HG03521 (cell line): ENCODE results near the gene CD164L2.

Source experiments
- ATAC-seq: cut with Tn5 transposase; IDR thresholded peaks from one replicate; pipeline ENCODE4 v1.9.1; 2021; ENCODE audit warnings: mild to moderate bottlenecking, moderate library complexity; ENCODE audit not compliant: unreplicated experiment

CD164L2 gene

GRCh38 chr1:27365372-27366112 is 17.6 kb downstream of the CD164L2 start:
- no peak for ATAC-seq

DNA sequence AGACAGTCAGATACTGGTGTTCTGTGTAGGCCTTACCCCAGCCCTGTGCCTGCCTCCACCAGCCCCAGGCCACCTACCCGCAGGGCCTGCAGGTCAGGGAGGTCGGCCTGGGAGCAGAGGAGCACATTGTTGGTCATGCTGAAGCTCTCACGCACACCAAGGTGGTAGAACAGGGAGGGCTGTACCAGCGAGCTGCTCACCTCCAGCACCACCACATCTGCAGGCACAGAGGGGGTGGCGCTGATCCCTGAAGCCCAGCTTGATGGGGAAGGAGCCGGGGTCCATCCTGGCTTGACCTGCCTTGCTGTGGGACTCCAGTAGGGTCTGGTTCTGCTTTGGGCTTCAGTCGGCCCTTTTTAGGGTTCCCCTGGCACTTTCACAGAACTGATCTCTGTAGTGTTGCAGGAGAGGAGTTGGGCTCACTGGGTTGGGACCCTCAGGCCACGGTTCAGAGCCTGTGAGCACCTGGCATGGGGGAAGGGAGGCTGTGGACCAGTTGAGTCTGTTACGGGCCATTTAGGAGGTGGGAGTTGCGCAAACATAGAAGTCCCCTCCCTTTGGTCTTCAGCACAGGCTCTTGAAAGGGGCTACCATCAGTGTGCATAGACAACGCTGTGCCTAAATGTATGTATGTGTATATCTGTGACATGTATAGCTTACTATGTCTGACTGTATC is 18.3 kb downstream of the CD164L2 start:
- no peak for ATAC-seq

DNA sequence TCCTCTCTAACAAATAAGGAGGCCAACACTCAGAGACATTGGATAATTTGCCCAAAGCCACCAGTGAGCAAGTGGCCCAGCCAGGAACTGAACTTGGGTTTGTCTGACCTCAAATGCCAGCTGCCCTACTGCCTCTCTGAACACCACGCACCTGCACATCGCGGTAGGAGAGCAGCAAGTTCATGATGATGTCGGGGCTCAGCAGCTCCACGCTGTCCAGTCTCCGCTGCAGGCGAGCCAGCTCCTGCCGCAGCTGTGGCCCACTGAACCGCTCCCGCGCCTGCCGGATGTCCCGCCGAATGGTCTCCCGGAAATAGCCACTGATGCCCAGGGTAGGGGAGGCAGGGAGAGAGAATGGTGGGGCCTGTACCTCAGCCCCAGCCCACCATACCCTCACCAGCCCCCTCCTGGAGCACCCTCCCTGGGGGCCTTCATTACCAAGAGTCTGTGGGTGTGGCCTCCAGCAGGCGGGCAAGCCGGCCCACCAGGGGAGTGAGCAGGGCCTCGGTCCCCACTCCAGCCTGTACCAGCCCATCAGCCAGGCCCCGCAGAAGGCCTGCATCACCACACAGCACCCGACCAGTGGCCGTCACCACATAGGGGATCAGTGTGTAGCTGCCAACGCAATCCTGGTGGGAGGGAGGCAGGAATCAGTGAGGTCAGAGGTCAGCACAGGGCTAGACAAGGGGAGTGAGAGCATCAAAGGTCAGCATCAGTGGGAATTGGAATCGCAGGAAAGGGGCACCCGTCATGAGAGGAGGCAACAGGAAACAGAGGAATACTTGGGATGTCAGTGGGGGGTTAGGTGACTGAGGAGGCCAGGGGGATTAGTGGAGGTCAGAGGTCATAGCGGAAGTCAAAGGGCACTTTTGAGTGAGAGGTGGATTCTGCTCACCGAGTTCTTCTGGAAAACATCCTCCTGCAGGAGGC is 19.1 kb downstream of the CD164L2 start:
- ATAC-seq, result no peak

- ATAC-seq, result no peak
Measured at GRCh38 chr1:27361553-27361952, 21.6 kb downstream of the CD164L2 start.

GRCh38 chr1:27361044-27361402 is 22.1 kb downstream of the CD164L2 start:
- no peak for ATAC-seq

GRCh38 chr1:27360159-27361043 is 22.7 kb downstream of the CD164L2 start:
- no peak for ATAC-seq

GRCh38 chr1:27359822-27360158 is 23.3 kb downstream of the CD164L2 start:
- ATAC-seq, result no peak

DNA sequence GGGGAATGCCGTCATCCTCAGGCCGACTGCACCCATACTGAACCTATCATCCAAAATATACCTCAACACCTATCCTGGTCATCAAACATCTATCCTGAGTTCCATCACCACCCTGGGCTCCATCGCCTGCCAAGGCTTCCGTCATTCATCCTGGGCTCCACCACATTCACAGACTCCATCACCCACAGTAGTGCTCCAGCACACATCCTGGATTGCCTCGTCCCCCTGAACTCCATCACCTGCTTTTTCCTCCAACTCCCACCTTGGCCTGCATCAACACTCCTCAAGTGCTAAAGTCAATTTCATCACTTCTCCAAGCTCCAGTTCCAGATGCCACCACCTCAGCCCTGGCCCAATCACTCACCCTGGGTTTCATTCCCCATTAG is 24.2 kb downstream of the CD164L2 start:
- ATAC-seq, result no peak

DNA sequence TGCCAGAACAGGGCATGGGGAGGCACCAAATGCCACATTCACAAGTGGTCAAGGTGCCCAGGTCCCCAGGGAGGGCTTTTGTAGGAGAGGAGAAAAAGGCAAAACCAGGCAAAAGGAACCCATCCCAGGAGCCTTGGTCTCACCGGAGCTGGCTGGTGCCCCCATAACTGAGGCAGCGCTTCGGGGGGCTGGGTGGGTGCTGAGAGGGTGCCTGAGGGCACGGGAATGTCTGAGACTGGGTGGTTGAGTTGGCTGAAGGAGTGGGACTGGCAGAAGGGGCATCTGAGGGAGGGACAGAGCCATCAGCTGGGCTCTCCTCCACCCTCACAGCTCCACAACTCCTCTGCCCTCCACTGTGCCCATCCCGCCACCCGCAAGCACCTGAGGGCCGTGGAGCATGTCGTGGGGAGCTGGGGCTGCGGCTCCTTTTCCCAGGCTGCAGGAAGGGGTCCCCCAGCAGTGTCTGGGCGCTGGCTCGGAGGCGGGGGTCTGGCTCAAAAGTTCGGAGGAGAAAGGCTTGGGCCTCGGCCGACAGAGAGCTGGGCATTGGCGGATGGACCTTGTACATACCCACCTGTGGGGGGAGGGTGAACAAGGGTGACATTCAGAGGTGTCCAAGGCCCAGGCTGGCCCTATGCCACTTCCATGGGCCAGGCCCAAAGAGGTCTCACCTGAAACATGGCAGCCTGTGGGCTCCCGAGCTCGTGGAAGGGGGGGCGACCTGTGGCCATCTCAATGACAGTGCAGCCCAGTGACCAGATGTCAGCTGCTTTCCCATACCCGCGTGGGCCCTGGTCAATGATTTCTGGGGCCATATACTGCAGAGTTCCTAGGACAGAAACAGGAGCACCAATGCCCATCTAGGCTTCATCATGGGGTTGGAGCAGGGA is 24.9 kb downstream of the CD164L2 start:
- ATAC-seq, result no peak

DNA sequence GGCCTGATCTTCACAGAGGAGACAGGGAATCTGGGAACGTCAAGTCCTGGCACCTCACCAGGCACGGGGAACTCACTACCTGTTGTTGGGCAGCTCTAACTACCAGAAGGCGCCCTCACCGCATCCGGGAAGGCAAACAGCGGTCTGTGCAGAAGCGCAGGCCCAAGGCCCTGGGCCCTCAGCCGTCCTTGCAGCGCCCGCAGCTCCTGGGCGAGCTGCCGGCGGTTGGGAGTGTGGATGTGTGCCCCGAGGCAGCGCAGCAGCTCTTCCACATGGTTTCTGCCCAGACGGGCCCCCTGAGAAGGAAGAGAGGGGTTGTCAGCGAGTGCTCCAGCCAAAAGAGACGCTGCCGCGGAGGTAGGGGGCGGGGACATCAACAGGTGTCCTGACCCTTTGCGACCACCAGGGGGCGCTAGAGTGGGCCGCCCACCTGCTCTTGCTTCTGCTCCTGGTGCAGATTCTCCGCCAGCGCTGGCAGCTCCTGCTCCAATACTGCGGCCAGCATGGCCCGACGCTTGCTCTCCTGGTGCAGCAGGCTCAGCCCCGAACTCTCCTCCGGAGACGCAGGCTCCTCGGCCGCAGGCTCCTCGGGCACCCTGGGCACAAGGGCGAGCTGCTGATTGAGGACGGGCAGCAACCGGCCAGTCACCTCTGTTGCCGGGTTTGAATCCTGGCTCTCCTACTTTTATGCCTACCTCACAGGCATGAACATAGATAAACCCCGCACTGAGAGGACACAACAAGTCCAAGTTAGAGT is 25.7 kb downstream of the CD164L2 start:
- ATAC-seq, result no peak

DNA sequence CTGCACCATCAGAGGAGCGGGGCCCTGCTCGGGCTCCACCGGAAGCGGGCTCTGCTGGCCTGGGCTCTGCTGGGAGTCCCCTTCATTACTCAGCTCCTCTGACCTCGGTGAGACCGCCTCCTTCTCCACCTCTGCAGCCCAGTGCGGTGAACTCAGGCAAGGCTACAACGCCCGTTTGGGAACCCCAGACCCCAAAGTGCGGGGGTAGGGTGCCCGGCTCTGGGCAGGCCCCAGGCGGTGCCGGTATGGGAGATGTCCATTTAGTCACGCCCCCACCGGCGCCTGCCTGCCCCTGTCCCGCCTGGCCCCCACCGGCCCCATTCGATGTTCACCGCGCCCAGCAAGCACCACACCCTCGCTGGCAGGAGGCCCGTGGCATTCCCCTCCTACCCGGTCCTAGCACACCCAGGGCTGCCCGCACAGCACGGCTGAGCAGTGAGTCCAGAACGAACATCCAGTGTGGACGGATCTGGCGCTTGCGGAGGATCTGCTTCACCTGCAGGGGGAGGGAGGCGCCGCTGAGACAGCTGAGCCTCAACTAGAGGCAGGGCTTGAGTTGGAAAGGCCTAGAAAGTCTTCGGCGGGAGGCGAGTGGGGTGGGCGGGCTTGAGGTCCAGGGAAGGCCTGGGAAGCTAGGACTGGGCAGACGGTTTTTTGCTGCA is 26.4 kb downstream of the CD164L2 start:
- no peak for ATAC-seq

- no peak for ATAC-seq
Measured at GRCh38 chr1:27356277-27356618, 26.9 kb downstream of the CD164L2 start.

- ATAC-seq, result no peak
Measured at GRCh38 chr1:27355683-27356082, 27.4 kb downstream of the CD164L2 start.

GRCh38 chr1:27353629-27354028 is 29.5 kb downstream of the CD164L2 start:
- ATAC-seq, result no peak

DNA sequence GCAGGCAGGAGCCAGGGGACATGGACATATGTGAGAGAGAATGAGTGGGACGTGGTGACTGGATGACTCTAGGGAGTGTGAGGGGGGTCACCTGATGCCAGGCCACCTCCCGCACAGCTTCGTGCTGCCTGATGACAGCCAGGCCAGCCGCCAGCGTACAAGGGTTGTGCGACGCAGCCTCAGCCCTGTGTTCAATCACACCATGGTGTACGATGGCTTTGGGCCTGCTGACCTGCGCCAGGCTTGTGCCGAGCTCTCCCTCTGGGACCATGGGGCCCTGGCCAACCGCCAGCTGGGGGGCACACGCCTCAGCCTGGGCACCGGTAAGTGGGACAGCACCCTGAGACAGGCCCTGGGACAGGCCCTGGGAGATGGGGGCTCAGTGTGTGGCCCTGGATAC is 30.0 kb downstream of the CD164L2 start:
- ATAC-seq, result no peak

- ATAC-seq, result no peak
Measured at GRCh38 chr1:27351541-27352107, 31.5 kb downstream of the CD164L2 start.

GRCh38 chr1:27350663-27351540 is 32.2 kb downstream of the CD164L2 start:
- no peak for ATAC-seq
